Erythroblast (primary cell): ENCODE measurements around the gene MPZL1.
"Not testable (repeated sequence)": the region's sequence is repeated elsewhere in the genome, so short reads cannot be mapped to it uniquely, and the experiment has no call there.

Experiments used
- DNase-seq, 2 experiments: peaks; one replicate each; lab custom pipeline; 2025; lab: John Stamatoyannopoulos, UW
- GATA1 ChIP-seq: IDR thresholded peaks from 2 replicates; pipeline ENCODE4 v1.6.1; 2011; ENCODE audit warnings: low read depth, mild to moderate bottlenecking, control low read depth, low read length, moderate library complexity
- POLR2A ChIP-seq: IDR thresholded peaks from 2 replicates; pipeline ENCODE4 v1.6.1; 2011; ENCODE audit warnings: mild to moderate bottlenecking, low read length

Gene MPZL1

DNA sequence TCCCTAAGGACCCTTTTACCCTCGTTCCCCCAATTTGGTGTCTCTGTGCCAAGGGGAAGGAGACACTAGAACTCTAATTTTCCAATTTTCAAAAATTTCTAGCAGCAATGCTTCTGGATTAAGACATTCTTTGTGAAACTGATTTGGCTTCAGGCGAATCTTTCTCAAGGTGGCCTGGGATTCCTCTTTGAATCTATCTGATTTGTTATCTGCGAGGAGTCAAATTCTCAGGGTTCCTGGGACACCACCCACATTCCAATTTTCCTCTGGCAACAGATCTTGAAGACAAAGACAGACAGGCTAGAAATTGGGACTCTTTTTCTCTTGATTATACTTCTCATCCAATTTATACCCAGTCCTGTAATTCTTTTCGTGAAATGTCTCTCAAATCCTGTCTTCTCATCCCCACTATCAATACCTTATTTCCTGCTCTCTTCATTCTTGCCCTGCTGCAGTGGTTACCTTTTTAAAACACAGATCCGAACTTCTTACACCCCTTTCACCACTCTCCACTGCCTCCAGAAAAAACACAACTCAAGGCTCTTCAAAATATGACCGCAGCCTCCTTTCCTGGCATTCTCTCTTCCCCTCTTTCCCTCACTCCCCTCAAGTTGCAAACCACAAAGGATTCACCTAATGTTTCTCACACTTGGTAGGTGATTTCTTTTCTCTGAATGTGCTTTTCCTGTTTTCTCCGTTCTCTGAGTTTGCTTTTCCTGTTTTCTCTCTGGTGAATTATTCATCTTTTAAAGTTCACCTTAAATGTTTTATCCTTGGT is 2.7 kb upstream of the MPZL1 start:
- TF ChIP-seq GATA1 = no peak
- TF ChIP-seq POLR2A = no peak
- DNase-seq = no peak

GRCh38 chr1:167719715-167720421 is 1.9 kb upstream of the MPZL1 start:
- not testable (repeated sequence) for DNase-seq

- peak; percentile 50 to 51 for DNase-seq
- no peak for TF ChIP-seq POLR2A
Measured at GRCh38 chr1:167720965-167721616, 691 bp upstream of the MPZL1 start.

GRCh38 chr1:167722152-167722869 is 529 bp downstream of the MPZL1 start:
- peak; percentile 48 to 65 for DNase-seq
- no peak for TF ChIP-seq GATA1
- no peak for TF ChIP-seq POLR2A

DNA sequence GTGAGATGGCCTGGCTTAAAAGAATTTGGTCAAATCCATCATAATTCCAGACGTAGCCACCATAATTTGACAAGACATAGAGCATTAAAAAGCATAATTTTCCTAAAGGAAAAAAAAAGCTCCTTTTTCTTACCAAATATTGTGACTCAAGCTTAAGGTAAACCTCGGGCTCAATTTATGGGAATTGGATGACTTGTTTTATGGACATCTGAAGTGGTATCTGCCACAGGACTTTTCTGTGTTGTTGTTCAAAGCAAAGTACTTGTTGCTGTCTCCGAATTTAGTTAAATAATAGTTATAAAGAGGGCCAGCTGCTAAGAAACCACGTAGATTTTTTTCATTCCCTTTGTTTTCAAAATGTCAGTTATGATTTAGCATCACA is 1.1 kb downstream of the MPZL1 start:
- peak in 1 of 2 experiments; percentile 31 for DNase-seq

GRCh38 chr1:167723707-167724323 is 2.0 kb downstream of the MPZL1 start:
- no peak for TF ChIP-seq GATA1
- peak; percentile 30 to 36 for DNase-seq

More for the DNA sequence above, 1.1 kb downstream of the MPZL1 start:
- TF ChIP-seq POLR2A (no peak), GATA1 (no peak)

GRCh38 chr1:167726008-167726407 is 4.2 kb downstream of the MPZL1 start:
- TF ChIP-seq POLR2A = no peak
- TF ChIP-seq GATA1 = no peak
- DNase-seq = no peak

DNA sequence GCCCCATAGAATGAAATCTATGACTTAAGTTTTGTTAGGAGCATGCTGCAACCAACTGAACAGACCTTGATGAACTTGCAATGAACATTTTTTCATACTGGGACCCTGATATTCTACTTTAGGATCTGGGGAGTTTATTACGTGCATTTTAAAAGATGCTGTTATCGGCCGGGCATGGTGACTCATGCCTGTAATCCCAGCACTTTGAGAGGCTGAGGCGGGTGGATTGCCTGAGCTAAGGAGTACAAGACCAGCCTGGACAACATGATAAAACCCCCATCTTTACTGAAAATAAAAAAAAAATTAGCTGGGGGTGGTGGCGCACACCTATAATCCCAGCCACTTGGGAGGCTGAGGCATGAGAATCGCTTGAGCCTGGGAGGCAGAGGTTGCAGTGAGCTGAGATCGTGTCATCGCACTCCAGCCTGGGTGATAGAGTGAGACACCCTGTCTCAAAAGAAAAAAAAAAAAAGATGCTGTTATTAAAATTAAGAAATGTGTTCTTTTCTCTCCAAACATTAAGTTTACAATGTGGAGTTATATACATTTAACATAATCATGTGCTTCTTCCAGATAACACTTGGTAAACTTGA is 7.1 kb downstream of the MPZL1 start:
- peak; percentile 21 to 41 for DNase-seq

DNA sequence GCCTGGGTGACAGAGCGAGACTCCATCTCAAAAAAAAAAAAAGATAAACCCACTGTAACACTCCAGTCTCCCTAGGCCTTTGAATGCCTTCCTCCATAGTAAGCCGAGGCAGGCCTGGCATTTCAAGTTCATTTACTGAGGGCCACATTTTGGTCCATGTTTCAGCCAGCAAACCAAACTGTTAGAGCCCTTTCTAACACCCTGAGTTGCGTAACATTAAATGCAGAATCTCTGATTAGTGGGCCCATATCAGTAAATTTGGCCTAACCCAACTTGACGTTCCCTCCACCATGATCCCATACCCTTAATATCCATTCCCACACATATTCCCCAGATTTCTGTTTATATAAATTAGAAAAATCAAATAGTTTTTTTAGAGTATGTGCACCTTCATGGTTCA is 12.4 kb downstream of the MPZL1 start:
- no peak for DNase-seq
- TF ChIP-seq POLR2A (no peak), GATA1 (no peak)

More for the DNA sequence above, 7.1 kb downstream of the MPZL1 start:
- no peak for TF ChIP-seq GATA1
- TF ChIP-seq POLR2A = no peak

DNA sequence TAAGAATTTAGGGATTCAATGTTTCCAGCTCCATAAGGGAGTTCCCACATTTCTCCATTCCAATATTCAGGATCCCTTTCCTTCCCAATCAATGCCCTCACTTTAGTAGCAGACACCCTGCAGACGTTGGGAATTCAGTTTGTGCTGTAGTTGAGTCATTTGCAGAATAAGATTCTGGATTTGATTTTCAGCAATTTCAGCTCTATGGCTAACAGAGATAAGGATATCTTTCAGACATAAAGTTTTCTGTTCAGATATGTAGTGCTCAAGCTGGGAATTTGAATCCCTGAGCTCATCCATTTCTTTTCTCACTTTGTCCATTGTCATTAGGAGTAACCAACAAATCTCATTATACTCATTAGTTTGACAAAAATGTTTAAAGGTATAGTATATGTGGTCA is 13.1 kb downstream of the MPZL1 start:
- no peak for DNase-seq
- no peak for TF ChIP-seq POLR2A
- no peak for TF ChIP-seq GATA1

- DNase-seq = peak; percentile 17 to 32
- no peak for TF ChIP-seq POLR2A
- TF ChIP-seq GATA1 = no peak
Measured at GRCh38 chr1:167737169-167737568, 15.4 kb downstream of the MPZL1 start.

- DNase-seq = no peak
- TF ChIP-seq POLR2A = no peak
- no peak for TF ChIP-seq GATA1
Measured at GRCh38 chr1:167738158-167738557, 16.4 kb downstream of the MPZL1 start.

DNA sequence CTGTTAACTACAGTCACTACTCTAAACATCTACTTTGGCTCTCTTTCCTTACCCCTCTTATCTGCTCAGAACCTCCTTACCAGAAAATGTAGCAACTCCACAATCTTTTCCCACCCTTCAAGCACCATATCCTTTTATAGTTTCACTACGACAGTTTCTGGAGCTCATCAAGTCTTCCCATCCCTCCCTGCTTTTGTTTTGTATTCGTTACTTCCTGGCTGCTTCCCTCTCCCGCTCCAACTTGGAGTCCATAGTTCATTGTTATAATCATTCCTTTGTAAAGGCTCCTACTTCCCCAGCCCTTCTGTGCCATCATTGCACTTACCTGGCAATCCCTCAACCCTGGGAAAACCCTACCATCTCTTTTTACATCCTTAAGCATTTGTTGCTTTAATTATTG is 18.0 kb downstream of the MPZL1 start:
- TF ChIP-seq POLR2A (no peak), GATA1 (no peak)
- no peak for DNase-seq

DNA sequence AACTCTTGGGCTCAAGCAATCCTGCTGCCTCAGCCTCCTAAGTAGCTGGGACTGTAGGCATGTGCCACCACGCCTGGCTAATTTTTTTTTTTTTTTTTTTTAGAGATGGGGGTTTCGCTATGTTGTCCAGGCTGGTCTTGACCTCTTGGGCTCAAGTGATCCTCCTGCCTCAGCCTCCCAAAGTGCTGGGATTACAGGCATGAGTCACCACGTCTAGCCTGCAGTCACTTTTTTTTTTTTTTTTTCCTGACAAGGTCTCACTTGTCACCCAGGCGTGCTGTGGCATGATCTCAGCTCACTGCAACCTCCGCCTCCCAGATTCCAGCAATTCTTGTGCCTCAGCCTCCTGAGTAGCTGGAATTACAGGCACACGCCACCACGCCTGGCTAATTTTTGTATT is 19.3 kb downstream of the MPZL1 start:
- DNase-seq = not testable (repeated sequence)

- DNase-seq = not testable (repeated sequence)
Measured at GRCh38 chr1:167742392-167743057, 20.7 kb downstream of the MPZL1 start.
